Measurements from ENCODE around the gene UTS2R. TPM values are rescaled to one million over a fixed set of nuclear protein-coding genes. Genes with fewer than 3 reads are reported as not detected.

The UTS2R gene
- total RNA-seq, result not detected in 2 replicates

DNA sequence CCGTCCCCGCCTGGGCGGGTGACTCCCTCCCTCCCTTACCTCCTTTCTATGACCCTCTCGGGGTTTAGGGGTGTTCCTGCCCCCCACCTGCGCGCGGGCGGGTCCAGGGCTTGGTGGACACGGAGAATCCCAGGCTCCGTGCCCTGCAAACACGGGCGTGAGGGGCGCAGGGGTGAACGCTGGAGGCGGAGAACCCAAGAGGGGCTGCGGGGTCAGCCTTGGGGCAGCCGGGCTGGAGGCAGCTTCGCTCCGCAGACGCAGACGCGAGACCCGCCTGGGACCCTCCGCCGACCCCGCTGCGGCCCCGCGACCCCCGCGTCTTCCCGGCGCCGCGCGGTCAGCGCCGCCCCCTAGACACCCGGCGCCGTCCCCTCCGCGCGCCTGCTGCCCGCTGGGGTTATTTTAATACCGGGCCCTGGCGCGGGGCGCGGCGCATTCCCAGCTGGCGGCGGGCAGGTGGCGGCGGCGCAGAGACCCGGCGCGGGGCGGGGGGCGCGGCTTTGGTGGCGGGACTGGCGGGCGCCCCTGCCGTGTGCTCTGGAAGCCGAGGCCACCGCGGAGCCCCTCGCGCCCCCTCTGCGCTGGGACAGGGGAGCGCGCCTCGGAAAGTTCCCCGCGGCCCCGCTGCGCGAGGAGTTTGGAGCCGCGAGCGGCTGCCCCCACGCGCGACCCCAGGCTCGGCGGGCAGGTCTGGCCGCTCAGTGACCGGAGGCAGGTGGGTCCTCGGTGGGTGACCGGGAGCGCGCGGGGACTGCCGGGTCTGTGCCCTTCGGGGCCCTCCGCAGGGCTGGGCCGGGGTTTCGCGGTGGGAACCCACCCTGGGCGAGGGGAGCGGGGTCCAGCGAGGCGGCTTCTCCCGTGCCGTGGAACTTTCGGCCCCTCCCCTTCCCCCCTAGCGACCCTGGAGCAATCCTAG is at the start of gene UTS2R:
Gene UTS2R, plus strand, starts transcription at position 433 of the 916 bp plus-strand sequence. CDS start 2,560 bp downstream, outside the sequence.

DNA sequence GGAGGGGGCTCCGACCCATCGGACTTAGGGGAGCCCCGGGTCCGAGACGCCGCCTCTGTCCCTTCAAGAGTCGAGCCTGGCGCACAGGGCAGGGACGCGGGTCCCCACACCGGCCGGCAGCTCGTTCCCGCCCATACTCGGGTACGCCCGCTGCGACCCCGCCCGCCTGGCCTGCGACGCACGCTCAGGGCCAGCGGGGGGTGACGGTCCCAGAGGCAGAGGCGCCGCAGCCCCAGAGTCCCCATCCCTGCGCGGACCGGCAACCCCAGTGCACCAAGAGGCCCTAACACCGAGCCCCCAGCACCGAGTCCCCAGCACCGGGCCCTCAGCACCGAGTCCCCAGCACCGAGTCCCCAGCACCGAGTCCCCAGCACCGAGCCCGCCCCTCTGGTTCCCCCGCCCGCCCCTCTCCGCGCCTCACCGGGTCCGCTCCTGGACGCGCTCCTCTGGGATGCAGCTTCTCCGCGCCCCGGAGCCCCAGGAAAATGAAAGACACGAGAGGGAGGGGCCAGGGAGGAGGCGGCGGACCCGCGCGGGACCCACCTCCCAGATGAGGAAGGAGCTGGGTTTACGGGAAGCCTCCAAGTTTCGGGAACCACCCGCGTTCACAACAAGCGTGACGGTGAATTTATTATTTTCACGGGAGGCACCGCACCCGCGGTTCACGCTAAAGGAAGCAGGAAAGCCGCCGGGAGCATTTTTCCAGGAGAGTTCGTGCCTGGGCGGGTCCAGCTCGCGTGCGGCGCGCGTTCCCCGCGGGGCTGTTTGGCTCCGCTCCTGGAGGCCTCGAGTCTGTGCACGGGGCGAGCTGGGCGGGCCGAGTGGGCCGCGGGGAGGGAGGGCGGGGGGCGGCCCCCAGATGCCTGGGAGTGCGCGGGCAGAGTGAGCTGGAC is 38.0 kb upstream of the UTS2R start, which contains the start of gene SECTM1:
Gene SECTM1, minus strand, starts transcription at position 488 of the 893 bp plus-strand sequence. CDS start 6,526 bp downstream, outside the sequence.

DNA sequence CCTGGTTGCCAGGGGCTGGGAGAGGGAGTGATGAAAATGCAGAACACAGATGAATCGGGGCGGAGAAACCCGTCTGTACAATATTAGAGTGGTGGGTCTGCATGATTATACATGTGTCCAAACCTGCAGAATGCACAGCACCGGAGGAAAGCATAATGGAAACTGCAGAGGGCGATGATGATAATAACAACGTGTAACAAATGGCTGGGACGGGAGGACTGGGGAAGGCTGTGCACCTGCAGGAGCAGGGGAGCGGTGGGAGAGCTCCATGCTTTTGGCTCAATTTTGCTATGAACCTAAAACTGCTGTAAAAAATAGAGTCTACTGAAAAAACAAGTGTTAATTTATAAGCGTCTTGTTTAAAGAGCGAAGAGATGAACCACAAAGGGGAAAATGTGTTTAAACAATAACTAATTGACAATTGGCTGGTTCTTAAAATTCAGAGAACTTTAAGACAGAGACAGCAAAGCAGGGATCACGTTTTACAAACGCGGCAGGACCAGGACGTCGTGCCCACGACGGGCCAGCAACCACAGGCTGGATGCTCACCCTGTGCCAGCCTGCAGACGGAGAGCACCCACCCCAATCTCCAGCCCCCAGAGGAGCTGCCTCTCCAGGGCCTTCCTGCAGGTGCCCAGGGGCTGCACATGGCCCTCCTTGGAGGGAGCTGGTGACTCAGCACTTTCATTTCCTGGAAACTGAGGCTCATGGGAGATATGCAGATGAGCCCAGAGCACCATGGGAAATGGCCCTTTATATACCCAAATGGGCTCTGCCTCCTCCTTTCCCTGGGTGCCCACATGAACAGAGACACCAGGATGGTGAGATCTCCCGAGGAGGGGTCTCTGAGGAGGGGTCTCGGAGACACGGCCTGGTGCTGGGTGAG is 12.9 kb upstream of the UTS2R start, which contains the start of gene TEX19:
Gene TEX19, plus strand, starts transcription at position 783 of the 886 bp plus-strand sequence. CDS start 2,904 bp downstream, outside the sequence.

DNA sequence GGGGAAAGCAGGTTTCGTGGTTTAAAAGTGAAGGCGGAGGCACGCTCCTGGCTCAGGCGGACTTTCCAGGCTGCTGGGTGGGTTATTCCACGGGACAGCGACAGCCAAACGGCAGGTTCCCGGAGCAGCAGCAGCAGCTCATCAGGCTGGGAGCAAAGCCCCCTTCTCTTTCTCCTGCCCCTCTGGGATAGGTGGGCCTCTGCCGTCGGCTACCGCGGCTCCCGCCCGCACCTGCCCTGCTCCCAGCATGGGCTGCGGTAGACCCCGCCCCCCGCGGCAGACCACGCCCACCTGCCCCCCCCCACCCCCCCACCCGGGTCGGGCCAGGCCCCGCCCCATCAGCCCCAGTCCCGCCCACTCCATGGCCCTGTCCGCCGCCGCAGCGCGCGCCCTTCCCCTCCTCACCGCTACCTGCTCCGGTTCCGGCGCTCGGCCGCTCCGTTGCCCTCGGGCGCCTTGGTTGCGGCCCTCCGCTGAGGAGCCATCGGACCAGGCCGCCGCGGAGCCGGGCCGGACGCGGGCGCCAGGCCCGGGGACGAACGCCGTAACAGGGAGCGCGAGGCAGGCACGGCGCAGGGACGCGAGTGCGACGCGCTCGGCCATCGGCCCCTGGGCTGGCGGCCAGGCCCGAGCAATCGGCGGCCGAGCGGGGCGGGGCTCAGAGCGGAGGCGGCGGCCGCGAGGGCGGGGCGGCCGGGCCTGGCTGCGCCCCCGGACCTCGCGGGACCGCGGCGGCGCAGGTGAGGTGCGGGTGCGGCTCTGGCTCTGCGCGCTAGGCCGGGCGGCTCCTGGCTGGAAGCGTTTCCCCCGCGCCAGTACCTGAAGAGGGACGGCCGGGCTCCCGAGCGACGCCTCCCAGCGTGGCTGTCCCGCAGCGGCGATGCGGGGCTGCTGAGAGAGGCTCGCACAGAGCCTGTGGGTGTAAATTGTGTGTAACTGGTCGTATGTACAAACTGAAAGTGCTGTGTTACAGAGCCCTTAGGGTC is 46.7 kb downstream of the UTS2R start, which contains the start of the genes HEXD and OGFOD3:
Gene HEXD, plus strand, starts transcription at position 347 of the 986 bp plus-strand sequence. CDS start 1,453 bp downstream, outside the sequence.
Gene OGFOD3, minus strand, starts transcription at position 586 of the 986 bp plus-strand sequence. Its CDS starts 101 bp downstream, at position 485.

Other genes starting within 250 kb of the UTS2R start
- gene CCDC57, start 158.9 kb upstream of the UTS2R start, total RNA-seq, result 11.8 and 12.5 TPM in 2 replicates
- 54.5 and 74.1 TPM in 2 replicates for gene SLC16A3, start 142.7 kb upstream of the UTS2R start, total RNA-seq
- 46.2 and 64.2 TPM in 2 replicates for gene CSNK1D, start 98.1 kb upstream of the UTS2R start, total RNA-seq
- 0.43 TPM in 1 of 2 replicates, not detected in the other for gene CD7, start 54.2 kb upstream of the UTS2R start, total RNA-seq
- gene SECTM1, start 38.0 kb upstream of the UTS2R start, total RNA-seq, result 20.2 and 38.8 TPM in 2 replicates
- under 0.01 TPM in 1 of 2 replicates, not detected in the other for gene TEX19, start 12.5 kb upstream of the UTS2R start, total RNA-seq
- 12.8 and 14.0 TPM in 2 replicates for gene HEXD, start 46.6 kb downstream of the UTS2R start, total RNA-seq
- gene OGFOD3, start 46.8 kb downstream of the UTS2R start, total RNA-seq, result 22.5 and 48.0 TPM in 2 replicates
- 49.2 and 65.9 TPM in 2 replicates for gene CYBC1, start 79.0 kb downstream of the UTS2R start, total RNA-seq
- 17.7 and 38.7 TPM in 2 replicates for gene NARF, start 87.0 kb downstream of the UTS2R start, total RNA-seq
- 19.5 and 19.7 TPM in 2 replicates for gene FOXK2, start 148.0 kb downstream of the UTS2R start, total RNA-seq

Data from bronchial smooth muscle cell (primary cell).